SK-N-SH (cell line): ENCODE measurements around the gene INPP5A. TPM values are rescaled to one million over a fixed set of nuclear protein-coding genes. Genes with fewer than 3 reads are reported as not detected.

Source experiments
- CTCF ChIA-PET: fragments of 300-600, 350-600 bp; formaldehyde crosslinking; extraction: SDS; loops from one replicate; lab custom pipeline; 2021; lab: Yijun Ruan, JAX
- POLR2A ChIA-PET: fragments of 350-600 bp; sonication (Branson Sonifier 250); formaldehyde crosslinking; extraction: SDS; loops from one replicate; lab custom pipeline; 2020; ENCODE audit warnings: antibody characterized with exemption, inconsistent platforms; lab: Yijun Ruan, JAX
- DNase-seq: peaks from one replicate; pipeline ENCODE4 v3.0.0; 2012
- H2AFZ ChIP-seq: fragments of 200-600 bp; sonication (generic); 2 replicates; pipeline ENCODE4 v1.8.1; 2016; ENCODE audit warnings: antibody characterized with exemption, mild to moderate bottlenecking, low read depth
- H3F3A ChIP-seq: fragments of 200-600 bp; sonication (generic); replicated peaks from 2 replicates; pipeline ENCODE3; 2016; ENCODE audit warnings: antibody characterized with exemption, mild to moderate bottlenecking; ENCODE audit not compliant: insufficient read depth
- H3K27ac ChIP-seq, 2 experiments: fragments of 200-500 bp in 1 of 2; fragments of 200-600 bp in 1 of 2; sonication (Bioruptor generic) in 1 of 2; sonication (generic), shearing (Covaris generic) in 1 of 2; 2 replicates each; pipeline versions ENCODE4 v1.5.1 to v1.6.1; 2014 to 2016; ENCODE audit warnings: low read depth in 2 of 2, inconsistent platforms in 1 of 2, low read length in 1 of 2, mild to moderate bottlenecking in 1 of 2, mixed read lengths in 1 of 2
- H3K27me3 ChIP-seq: fragments of 200-600 bp; sonication (generic), shearing (Covaris generic); 2 replicates; pipeline ENCODE4 v1.6.1; 2016; ENCODE audit warnings: mixed run types; ENCODE audit not compliant: insufficient read depth
- H3K36me3 ChIP-seq, 2 experiments: fragments of 200-500 bp in 1 of 2; fragments of 200-600 bp in 1 of 2; sonication (Bioruptor generic) in 1 of 2; sonication (generic) in 1 of 2; replicated peaks in 1 of 2; 2 replicates each; pipeline versions ENCODE3 to v1.5.1; 2014 to 2016; ENCODE audit warnings: low read length in 1 of 2, mild to moderate bottlenecking in 1 of 2; ENCODE audit not compliant: insufficient read depth in 2 of 2, control insufficient read depth in 1 of 2
- H3K4me1 ChIP-seq, 2 experiments: fragments of 200-500 bp in 1 of 2; fragments of 200-600 bp in 1 of 2; sonication (Bioruptor generic) in 1 of 2; sonication (generic), shearing (Covaris generic) in 1 of 2; 2 replicates each; pipeline versions ENCODE4 v1.5.1 to v1.6.1; 2014 to 2016; ENCODE audit warnings: low read depth in 1 of 2, low read length in 1 of 2, mixed run types in 1 of 2; ENCODE audit not compliant: insufficient read depth in 2 of 2, control insufficient read depth in 1 of 2
- H3K4me2 ChIP-seq: fragments of 200-600 bp; sonication (generic), shearing (Covaris generic); 2 replicates; pipeline ENCODE4 v1.6.1; 2017; ENCODE audit warnings: mixed run types
- H3K4me3 ChIP-seq, 2 experiments: fragments of 200-500 bp in 1 of 2; fragments of 200-600 bp in 1 of 2; sonication (Bioruptor generic) in 1 of 2; sonication (generic), shearing (Covaris generic) in 1 of 2; 2 replicates each; pipeline versions ENCODE4 v1.5.1 to v1.8.1; 2014 to 2016; ENCODE audit warnings: low read depth in 2 of 2, inconsistent platforms in 1 of 2, low read length in 1 of 2, mild to moderate bottlenecking in 1 of 2, mixed read lengths in 1 of 2, moderate library complexity in 1 of 2
- H3K79me2 ChIP-seq: fragments of 200-600 bp; sonication (generic); 2 replicates; pipeline ENCODE4 v1.8.1; 2017; ENCODE audit warnings: mild to moderate bottlenecking; ENCODE audit not compliant: insufficient read depth
- H3K9ac ChIP-seq: fragments of 200-600 bp; sonication (generic); 2 replicates; pipeline ENCODE4 v1.6.1; 2017; ENCODE audit warnings: mixed run types
- H3K9me2 ChIP-seq: fragments of 200-600 bp; sonication (generic); 2 replicates; pipeline ENCODE4 v1.6.1; 2017; ENCODE audit warnings: mixed run types
- H3K9me3 ChIP-seq: fragments of 200-600 bp; sonication (generic); 2 replicates; pipeline ENCODE4 v1.6.1; 2017; ENCODE audit warnings: mixed run types, mild to moderate bottlenecking, moderate library complexity
- H4K20me1 ChIP-seq: fragments of 200-600 bp; sonication (generic); 2 replicates; pipeline ENCODE4 v1.6.1; 2017; ENCODE audit warnings: mild to moderate bottlenecking, mixed run types; ENCODE audit not compliant: insufficient read depth
- EZH2phosphoT487 ChIP-seq: fragments of 200-600 bp; sonication (generic); IDR thresholded peaks from 2 replicates; pipeline ENCODE4 v1.6.1; 2017; ENCODE audit warnings: low read depth, mixed run types, mild to moderate bottlenecking, antibody characterized with exemption, moderate library complexity, borderline replicate concordance
- FOSL2 ChIP-seq: IDR thresholded peaks from 2 replicates; pipeline ENCODE4 v1.4.0; 2012; ENCODE audit warnings: low read depth, mild to moderate bottlenecking, moderate library complexity, borderline replicate concordance
- FOXJ3 ChIP-seq: sonication (generic); formaldehyde crosslinking; IDR thresholded peaks from 2 replicates; pipeline ENCODE4 v1.5.1; 2020; ENCODE audit warnings: mild to moderate bottlenecking, missing genetic modification reagents
- FOXM1 ChIP-seq: IDR thresholded peaks from 2 replicates; pipeline ENCODE4 v1.4.0; 2012; ENCODE audit warnings: low read depth, mild to moderate bottlenecking
- GATA2 ChIP-seq: sonication (generic); formaldehyde crosslinking; IDR thresholded peaks from 2 replicates; pipeline ENCODE4 v1.5.0; 2020; ENCODE audit warnings: mild to moderate bottlenecking, missing genetic modification reagents
- IRF3 ChIP-seq: fragments of 150-350 bp; IDR thresholded peaks from 2 replicates; pipeline ENCODE4 v1.6.1; 2016; ENCODE audit warnings: mild to moderate bottlenecking, low read depth, low read length
- JUND ChIP-seq: IDR thresholded peaks from 2 replicates; pipeline ENCODE4 v1.4.0; 2012
- MEF2A ChIP-seq: IDR thresholded peaks from 2 replicates; pipeline ENCODE4 v1.4.0; 2012; ENCODE audit warnings: low read depth, borderline replicate concordance
- NFIC ChIP-seq: IDR thresholded peaks from 2 replicates; pipeline ENCODE4 v1.4.0; 2012; ENCODE audit warnings: borderline replicate concordance
- NRF1 ChIP-seq: IDR thresholded peaks from 2 replicates; pipeline ENCODE4 v1.6.1; 2012; ENCODE audit warnings: low read depth, mild to moderate bottlenecking, low read length
- POLR2AphosphoS5 ChIP-seq: IDR thresholded peaks from 2 replicates; pipeline ENCODE4 v1.6.1; 2012; ENCODE audit warnings: low read depth, low read length
- RAD21 ChIP-seq: IDR thresholded peaks from 2 replicates; pipeline ENCODE4 v1.6.1; 2012; ENCODE audit warnings: mild to moderate bottlenecking, low read length
- REST ChIP-seq: IDR thresholded peaks from 2 replicates; pipeline ENCODE4 v1.6.1; 2012; ENCODE audit warnings: mild to moderate bottlenecking, low read depth, low read length, moderate library complexity
- RXRA ChIP-seq: IDR thresholded peaks from 2 replicates; pipeline ENCODE4 v1.4.0; 2012; ENCODE audit warnings: low read depth, mild to moderate bottlenecking, borderline replicate concordance
- TAF1 ChIP-seq: IDR thresholded peaks from 2 replicates; pipeline ENCODE4 v1.6.1; 2012; ENCODE audit warnings: low read depth, mild to moderate bottlenecking, low read length, moderate library complexity, borderline replicate concordance
- TEAD4 ChIP-seq: IDR thresholded peaks from 2 replicates; pipeline ENCODE4 v1.4.0; 2012; ENCODE audit warnings: mild to moderate bottlenecking, borderline replicate concordance; ENCODE audit not compliant: insufficient read depth
- USF1 ChIP-seq: IDR thresholded peaks from 2 replicates; pipeline ENCODE4 v1.4.0; 2012; ENCODE audit warnings: low read depth, borderline replicate concordance
- YY1 ChIP-seq: IDR thresholded peaks from 2 replicates; pipeline ENCODE4 v1.4.0; 2012; ENCODE audit warnings: low read depth, mild to moderate bottlenecking
- ZBTB33 ChIP-seq: IDR thresholded peaks from 2 replicates; pipeline ENCODE4 v1.4.0; 2012; ENCODE audit warnings: low read depth, borderline replicate concordance
- WGBS: methylation state at CpG from one replicate; pipeline ENCODE4 v1.1.6; 2017; ENCODE audit warnings: low lambda C conversion rate; 5-methylcytosine and 5-hydroxymethylcytosine counted together
- polyA plus RNA-seq, 3 experiments: library from polyadenylated mRNA; depleted of rRNA; stranded (reverse); fragments of >200 nt; gene quantifications; 2 replicates each; pipeline ENCODE4 v1.2.3, GENCODE V29; 2012

INPP5A gene
- polyA plus RNA-seq, 1 of the 3 experiments (the other 2 are of a cell fraction): 12.0 TPM

- 94% methylated on average over 19 of the region's 26 CpGs for WGBS
- H3K9me3 ChIP-seq: no peaks in the 10 kb centered on the region
- no peak overlapping the region for H3K27ac ChIP-seq
- H3F3A ChIP-seq: no peaks in the 10 kb centered on the region
- H3K4me2 ChIP-seq: no peak overlapping the region
- H3K27me3 ChIP-seq: no peaks in the 10 kb centered on the region
- no peak overlapping the region for H3K4me3 ChIP-seq
- CTCF ChIA-PET: no interaction called here
- no peaks in the 10 kb centered on the region for H3K36me3 ChIP-seq
- H3K9me2 ChIP-seq: no peaks in the 10 kb centered on the region
- no peak overlapping the region for H2AFZ ChIP-seq
- DNase-seq: no peak
- peaks cover 75% of the 10 kb centered on the region for H4K20me1 ChIP-seq
- POLR2A ChIA-PET: no interaction called here
- peaks cover 59% of the 10 kb centered on the region for H3K79me2 ChIP-seq
- TF ChIP-seq FOXM1: no peak
- TF ChIP-seq RXRA: no peak
- TF ChIP-seq IRF3: no peak
- no peak for TF ChIP-seq FOSL2
- TF ChIP-seq MEF2A: no peak
- no peak for TF ChIP-seq GATA2 (CRISPR knock-in tag)
- TF ChIP-seq FOXJ3 (CRISPR knock-in tag): no peak
- TF ChIP-seq TEAD4: no peak
- no peak for TF ChIP-seq YY1
- no peak for TF ChIP-seq TAF1
- no peak for TF ChIP-seq POLR2AphosphoS5
- TF ChIP-seq JUND: no peak
- TF ChIP-seq ZBTB33: no peak
- peaks cover 4% of the 10 kb centered on the region in 2 experiments; a peak in 2 of 4 replicates for H3K4me1 ChIP-seq
- H3K9ac ChIP-seq: no peak overlapping the region
Measured at GRCh38 chr10:132546567-132547420, 9.2 kb downstream of the INPP5A start.

GRCh38 chr10:132547421-132547861, 9.9 kb downstream of the INPP5A start:
- H2AFZ ChIP-seq: no peak overlapping the region
- H4K20me1 ChIP-seq: peaks cover 71% of the 10 kb centered on the region
- no peak overlapping the region for H3K9ac ChIP-seq
- no peaks in the 10 kb centered on the region for H3K36me3 ChIP-seq
- 95% methylated on average over 19 of the region's 22 CpGs for WGBS
- no peaks in the 10 kb centered on the region for H3K27me3 ChIP-seq
- H3K4me1 ChIP-seq: no peaks in the 10 kb centered on the region; a peak in 1 of 4 replicates
- peaks cover 53% of the 10 kb centered on the region for H3K79me2 ChIP-seq
- DNase-seq: no peak
- H3K4me2 ChIP-seq: no peak overlapping the region
- no peak overlapping the region for H3K4me3 ChIP-seq
- H3F3A ChIP-seq: no peaks in the 10 kb centered on the region
- H3K9me2 ChIP-seq: no peaks in the 10 kb centered on the region
- no peaks in the 10 kb centered on the region for H3K9me3 ChIP-seq
- ChIA-PET CTCF (no interaction called here), POLR2A (no interaction called here)
- no peak overlapping the region for H3K27ac ChIP-seq
- TF ChIP-seq REST (no peak), NFIC (no peak), NRF1 (no peak), RXRA (no peak), FOXJ3 (CRISPR knock-in tag) (no peak), TAF1 (no peak), RAD21 (no peak), TEAD4 (no peak), GATA2 (CRISPR knock-in tag) (no peak), EZH2phosphoT487 (no peak), MEF2A (no peak), USF1 (no peak), JUND (no peak), YY1 (no peak)
